LNCaP clone FGC (cell line): ENCODE data around the gene NEDD4L.
A peak's percentile ranks its signal among the peaks of the same experiment; 100 is the strongest.

Experiments
- DNase-seq: peaks from one replicate; pipeline ENCODE4 v3.0.0-alpha.2; 2011; ENCODE audit warnings: low read depth
- H3K4me3 ChIP-seq: 2 replicates; pipeline ENCODE4 v1.5.1; 2011; ENCODE audit warnings: mild to moderate bottlenecking, low read depth, low read length, control low read depth
- TF ChIP-seq, protein P1 (sequence below): IDR thresholded peaks from 2 replicates; pipeline ENCODE4 v1.5.1; 2012; ENCODE audit warnings: mild to moderate bottlenecking; ENCODE audit not compliant: control insufficient read depth, insufficient read depth; ENCODE audit errors: extremely low read depth

NEDD4L gene

DNA sequence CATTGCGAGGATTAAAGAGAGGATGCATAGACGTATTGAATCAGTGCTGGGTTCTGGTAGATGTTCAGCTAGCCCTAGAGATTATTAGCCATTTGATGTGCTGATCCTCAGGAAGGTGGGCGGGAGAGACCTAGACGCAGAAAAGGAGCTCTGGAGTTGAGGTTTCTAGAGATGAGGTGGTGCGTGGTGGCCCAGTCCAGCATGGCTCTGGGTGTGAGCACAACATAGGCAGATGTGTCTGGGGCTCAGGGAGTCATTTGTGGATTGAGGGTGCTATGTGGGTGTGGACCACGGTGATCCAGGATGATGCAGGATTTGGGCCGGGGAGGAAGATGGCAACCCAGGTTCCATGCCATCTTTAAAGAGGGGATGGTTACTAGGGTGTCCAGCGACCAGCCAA is 102.1 kb downstream of the NEDD4L start:
- no peak overlapping the region for H3K4me3 ChIP-seq
- TF ChIP-seq, protein P1, sequence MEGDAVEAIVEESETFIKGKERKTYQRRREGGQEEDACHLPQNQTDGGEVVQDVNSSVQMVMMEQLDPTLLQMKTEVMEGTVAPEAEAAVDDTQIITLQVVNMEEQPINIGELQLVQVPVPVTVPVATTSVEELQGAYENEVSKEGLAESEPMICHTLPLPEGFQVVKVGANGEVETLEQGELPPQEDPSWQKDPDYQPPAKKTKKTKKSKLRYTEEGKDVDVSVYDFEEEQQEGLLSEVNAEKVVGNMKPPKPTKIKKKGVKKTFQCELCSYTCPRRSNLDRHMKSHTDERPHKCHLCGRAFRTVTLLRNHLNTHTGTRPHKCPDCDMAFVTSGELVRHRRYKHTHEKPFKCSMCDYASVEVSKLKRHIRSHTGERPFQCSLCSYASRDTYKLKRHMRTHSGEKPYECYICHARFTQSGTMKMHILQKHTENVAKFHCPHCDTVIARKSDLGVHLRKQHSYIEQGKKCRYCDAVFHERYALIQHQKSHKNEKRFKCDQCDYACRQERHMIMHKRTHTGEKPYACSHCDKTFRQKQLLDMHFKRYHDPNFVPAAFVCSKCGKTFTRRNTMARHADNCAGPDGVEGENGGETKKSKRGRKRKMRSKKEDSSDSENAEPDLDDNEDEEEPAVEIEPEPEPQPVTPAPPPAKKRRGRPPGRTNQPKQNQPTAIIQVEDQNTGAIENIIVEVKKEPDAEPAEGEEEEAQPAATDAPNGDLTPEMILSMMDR: no peak
- no peak for DNase-seq

DNA sequence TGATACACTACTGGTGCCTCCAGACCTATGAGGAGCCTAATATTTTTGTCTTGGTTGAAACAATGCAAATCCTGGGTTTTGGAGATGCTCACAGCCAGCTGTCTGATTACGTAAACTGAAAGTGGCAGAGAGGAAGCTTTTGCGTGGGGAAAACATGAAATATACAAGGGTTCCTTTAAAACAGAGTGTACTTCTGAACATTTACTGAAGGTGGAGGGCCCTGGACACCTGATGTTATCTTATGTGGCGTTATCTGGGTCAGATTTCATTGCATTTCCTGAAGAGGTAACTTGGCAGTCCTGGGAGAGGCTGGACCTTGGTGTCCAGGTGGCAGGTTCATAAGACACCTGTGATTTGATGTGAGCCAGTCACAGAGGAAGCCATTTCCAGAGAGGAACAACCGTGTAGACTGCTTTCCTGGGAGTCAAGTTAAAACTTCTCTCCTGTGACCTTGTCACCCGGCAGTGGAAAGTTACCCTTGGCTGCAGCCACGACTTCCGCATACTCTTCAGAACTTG is 105.0 kb downstream of the NEDD4L start:
- H3K4me3 ChIP-seq: peak overlapping the region; percentile 67
- DNase-seq: peak; percentile 100
- TF ChIP-seq, protein P1: no peak

DNA sequence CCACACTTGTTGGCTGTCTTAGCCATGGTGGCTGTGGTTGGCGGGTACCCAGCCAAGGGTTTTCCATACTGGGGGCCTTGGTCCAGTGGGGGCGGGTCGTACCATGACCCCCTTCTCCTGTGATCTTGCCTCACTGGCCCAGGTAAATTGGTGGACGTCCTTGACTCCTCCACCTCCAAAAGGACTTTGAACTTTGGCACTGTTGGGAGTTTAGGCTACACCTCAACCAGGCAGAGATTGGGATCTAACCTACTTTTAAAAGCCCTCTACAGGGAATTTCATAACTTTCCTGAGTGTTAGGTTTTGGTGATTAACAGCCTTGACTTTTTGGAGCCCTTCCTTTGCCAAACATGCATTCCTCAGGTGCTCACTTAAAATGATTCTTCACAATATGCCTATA is 106.7 kb downstream of the NEDD4L start:
- DNase-seq: no peak
- TF ChIP-seq, protein P1: no peak
- H3K4me3 ChIP-seq: peak overlapping the region; percentile 67

DNA sequence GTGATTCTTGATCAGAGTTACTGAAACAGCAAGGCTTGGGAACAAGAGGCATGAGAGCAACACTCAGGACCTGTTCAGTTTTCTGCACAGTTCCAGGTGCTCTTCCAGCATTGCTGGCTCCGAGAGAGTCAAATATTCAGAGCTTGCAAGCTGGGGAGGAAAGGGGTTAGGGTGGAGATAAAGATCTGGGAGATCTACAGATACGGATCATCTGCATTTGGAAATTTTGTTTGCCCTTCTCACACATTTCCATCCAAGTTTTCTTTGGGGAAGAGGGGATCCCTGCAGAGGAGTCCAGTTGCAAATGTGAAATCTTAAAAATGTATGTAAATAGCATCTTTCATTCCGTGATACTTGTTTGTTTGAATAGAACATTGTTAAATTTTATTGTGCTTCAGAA is 108.2 kb downstream of the NEDD4L start:
- TF ChIP-seq, protein P1: no peak
- DNase-seq: peak; percentile 93
- peak overlapping the region; percentile 67 for H3K4me3 ChIP-seq

DNA sequence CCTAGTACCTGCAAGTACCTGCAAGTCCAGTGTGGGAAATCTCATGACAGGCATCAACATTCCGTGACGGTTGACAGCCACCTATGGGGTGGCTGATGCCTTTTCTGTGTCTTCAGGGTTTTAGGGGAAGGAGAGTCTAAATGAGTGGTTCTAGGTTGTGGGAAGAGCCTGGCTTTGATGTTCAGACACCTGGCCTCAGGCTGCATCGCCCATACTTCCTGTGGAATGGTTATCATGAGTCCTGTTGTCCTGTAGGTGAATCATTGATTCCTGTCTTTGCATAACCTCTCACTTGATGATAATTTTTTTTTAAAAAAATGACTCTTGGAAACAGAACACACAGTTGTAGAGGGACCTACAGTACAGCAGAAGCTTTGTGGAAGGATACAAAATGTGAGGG is 108.9 kb downstream of the NEDD4L start:
- TF ChIP-seq, protein P1: no peak
- DNase-seq: no peak
- peak overlapping the region; percentile 67; the same call in 1 of the 2 replicates for H3K4me3 ChIP-seq

DNA sequence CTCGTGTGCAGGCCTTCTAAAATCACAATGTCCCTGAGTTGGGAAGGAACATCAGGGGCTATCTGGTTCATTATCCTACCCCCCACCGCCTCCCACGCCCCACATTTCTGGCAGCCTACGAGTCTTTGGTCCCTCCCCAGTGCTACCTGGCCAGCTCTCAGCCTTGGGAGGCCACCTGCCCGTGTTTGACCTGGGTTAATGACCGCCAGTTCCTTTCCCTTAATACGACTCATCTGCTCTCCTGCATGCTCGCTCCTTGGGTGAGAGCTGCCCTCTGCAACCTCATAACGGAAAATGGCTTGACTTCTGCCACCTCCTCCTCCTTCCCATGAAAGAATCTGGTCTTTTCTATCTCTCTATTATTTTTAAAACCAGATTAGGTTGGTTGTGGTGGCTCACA is 112.5 kb downstream of the NEDD4L start:
- DNase-seq: no peak
- H3K4me3 ChIP-seq: no peak overlapping the region
- TF ChIP-seq, protein P1: no peak

DNA sequence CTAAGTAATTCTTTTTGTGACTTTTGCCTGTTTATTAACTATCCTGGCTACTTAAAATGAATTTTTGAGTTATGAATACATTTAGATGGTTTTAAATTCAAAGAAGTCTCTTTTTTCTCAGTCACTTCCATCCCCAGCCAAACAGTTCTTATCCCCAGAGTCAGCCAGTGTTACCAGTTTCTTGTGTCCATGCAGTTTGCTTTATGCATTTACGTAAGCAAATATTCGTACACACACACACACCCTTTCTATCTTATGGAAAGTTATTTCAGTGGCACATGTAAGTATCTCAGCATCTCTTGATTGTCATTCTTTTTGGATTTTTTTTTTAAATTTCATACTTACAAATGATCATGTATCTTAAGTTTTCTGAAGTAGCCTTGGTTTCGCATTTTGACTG is 113.2 kb downstream of the NEDD4L start:
- no peak overlapping the region for H3K4me3 ChIP-seq
- TF ChIP-seq, protein P1: no peak
- no peak for DNase-seq
